ENCODE measurements around the gene SH3BGR. TPM values are rescaled to one million over a fixed set of nuclear protein-coding genes. Genes with fewer than 3 reads are reported as not detected.

The SH3BGR gene
- polyA plus RNA-seq, 1 donor (not counting 4 experiments of a cell fraction or from before 2014, with no cell fraction given), result 1.4 TPM

GRCh38 chr21:39552856-39553255 is 101.1 kb downstream of the SH3BGR start:
- dilution Hi-C loops (cut with MboI; ENCODE audit: extremely low pct_ligation_motif_present, low sequenced_read_pairs), result no loop called here

GRCh38 chr21:39553331-39553730 is 101.6 kb downstream of the SH3BGR start:
- dilution Hi-C loops (cut with MboI; ENCODE audit: extremely low pct_ligation_motif_present, low sequenced_read_pairs), result no loop called here
- Histone ChIP-seq H3K27ac (ENCODE audit: control insufficient read depth, insufficient read depth, low read length) (no peak overlapping the region), H4K20me1 (ENCODE audit: control insufficient read depth, extremely low read depth, insufficient read depth, low read length) (no peaks in the 10 kb centered on the region), H3K4me2 (ENCODE audit: control insufficient read depth, extremely low read depth, insufficient read depth, low read depth, low read length) (no peak overlapping the region), H3K9me1 (ENCODE audit: control insufficient read depth, extremely low read depth, insufficient read depth, low read length) (no peaks in the 10 kb centered on the region), H3K9ac (ENCODE audit: control insufficient read depth, extremely low read depth, insufficient read depth, low read length) (no peak overlapping the region), H2AFZ (ENCODE audit: control insufficient read depth, low read length) (no peak overlapping the region), H3K27me3 (ENCODE audit: control insufficient read depth, extremely low read depth, insufficient read depth, low read length) (no peaks in the 10 kb centered on the region), H3K36me3 (ENCODE audit: control insufficient read depth in 2 of 2, extremely low read depth in 1 of 2, insufficient read depth in 2 of 2, low read length in 2 of 2) (no peaks in the 10 kb centered on the region), H3K9me3 (ENCODE audit: control insufficient read depth, low read depth, low read length) (no peaks in the 10 kb centered on the region), H3K79me2 (ENCODE audit: control insufficient read depth, insufficient read depth, low read length) (no peaks in the 10 kb centered on the region), H3K4me1 (ENCODE audit: control insufficient read depth, extremely low read depth, insufficient read depth, low read length) (no peaks in the 10 kb centered on the region), H3K4me3 (ENCODE audit: control insufficient read depth in 2 of 3, extremely low read depth in 1 of 3, insufficient read depth in 2 of 3, low read depth in 1 of 3, low read length in 3 of 3) (no peak overlapping the region)
- DNase-seq (ENCODE audit: low read depth, low spot score) (no peak), FAIRE-seq (no peak)
- TF ChIP-seq EZH2 (IDR thresholded peaks at IDR 0.05; ENCODE audit: low read length), result no peak
- no peak for TF ChIP-seq CTCF (optimal IDR thresholded peaks at IDR 0.05 in 1 of 3, IDR thresholded peaks at IDR 0.05 in 1 of 3, conservative IDR thresholded peaks at IDR 0.05 in 1 of 3; ENCODE audit: extremely low read depth in 1 of 3, insufficient read depth in 2 of 3, low read length in 3 of 3)

More at GRCh38 chr21:39552856-39553255, 101.1 kb downstream of the SH3BGR start:
- FAIRE-seq, result no peak
- no peak for DNase-seq (ENCODE audit: low read depth, low spot score)
- no peaks in the 10 kb centered on the region for H3K36me3 ChIP-seq (ENCODE audit: control insufficient read depth in 2 of 2, extremely low read depth in 1 of 2, insufficient read depth in 2 of 2, low read length in 2 of 2)
- no peak overlapping the region for H2AFZ ChIP-seq (ENCODE audit: control insufficient read depth, low read length)
- H3K9me3 ChIP-seq (ENCODE audit: control insufficient read depth, low read depth, low read length), result no peaks in the 10 kb centered on the region
- H3K4me2 ChIP-seq (ENCODE audit: control insufficient read depth, extremely low read depth, insufficient read depth, low read depth, low read length), result no peak overlapping the region
- no peaks in the 10 kb centered on the region for H3K4me1 ChIP-seq (ENCODE audit: control insufficient read depth, extremely low read depth, insufficient read depth, low read length)
- H3K27ac ChIP-seq (ENCODE audit: control insufficient read depth, insufficient read depth, low read length), result no peak overlapping the region
- H3K27me3 ChIP-seq (ENCODE audit: control insufficient read depth, extremely low read depth, insufficient read depth, low read length), result no peaks in the 10 kb centered on the region
- no peaks in the 10 kb centered on the region for H3K79me2 ChIP-seq (ENCODE audit: control insufficient read depth, insufficient read depth, low read length)
- TF ChIP-seq CTCF (optimal IDR thresholded peaks at IDR 0.05 in 1 of 3, IDR thresholded peaks at IDR 0.05 in 1 of 3, conservative IDR thresholded peaks at IDR 0.05 in 1 of 3; ENCODE audit: extremely low read depth in 1 of 3, insufficient read depth in 2 of 3, low read length in 3 of 3) (no peak), EZH2 (IDR thresholded peaks at IDR 0.05; ENCODE audit: low read length) (no peak)
- no peaks in the 10 kb centered on the region for H4K20me1 ChIP-seq (ENCODE audit: control insufficient read depth, extremely low read depth, insufficient read depth, low read length)
- no peaks in the 10 kb centered on the region for H3K9me1 ChIP-seq (ENCODE audit: control insufficient read depth, extremely low read depth, insufficient read depth, low read length)
- no peak overlapping the region for H3K4me3 ChIP-seq (ENCODE audit: control insufficient read depth in 2 of 3, extremely low read depth in 1 of 3, insufficient read depth in 2 of 3, low read depth in 1 of 3, low read length in 3 of 3)
- H3K9ac ChIP-seq (ENCODE audit: control insufficient read depth, extremely low read depth, insufficient read depth, low read length), result no peak overlapping the region
